Kidney (tissue), 14 donors: ENCODE results near the gene FOXN3. TPM values are rescaled to one million over a fixed set of nuclear protein-coding genes. Genes with fewer than 3 reads are reported as not detected.
A peak's percentile ranks its signal among the peaks of the same experiment; 100 is the strongest.

Experiments used
- DNase-seq, 5 donors: peaks; one replicate each; pipeline ENCODE4 v3.0.0-alpha.2; 2013 to 2020
- FAIRE-seq: peaks from 2 replicates; lab custom pipeline; 2012; peaks lifted over from hg19 to GRCh38; lab: Jason Lieb, UNC
- H3K27ac ChIP-seq, 2 donors: one replicate each; pipeline ENCODE4 v1.7.0; 2013; ENCODE audit warnings: low read depth in 2 of 2, low read length in 2 of 2, inconsistent platforms in 1 of 2
- H3K27me3 ChIP-seq: one replicate; pipeline ENCODE4 v1.7.1; 2013; ENCODE audit warnings: low read length, inconsistent platforms; ENCODE audit not compliant: control insufficient read depth, insufficient read depth
- H3K36me3 ChIP-seq, 3 donors: one replicate each; pipeline versions ENCODE4 v1.7.0 to v1.7.1; 2013; ENCODE audit warnings: low read length in 3 of 3, control low read depth in 1 of 3, inconsistent platforms in 1 of 3; ENCODE audit not compliant: insufficient read depth in 3 of 3, control insufficient read depth in 2 of 3
- H3K4me1 ChIP-seq, 3 donors: one replicate each; pipeline versions ENCODE4 v1.7.0 to v1.7.1; 2013; ENCODE audit warnings: low read length in 3 of 3, inconsistent platforms in 1 of 3, low read depth in 1 of 3; ENCODE audit not compliant: control insufficient read depth in 2 of 3, insufficient read depth in 2 of 3
- H3K4me3 ChIP-seq, 3 donors: one replicate each; pipeline versions ENCODE4 v1.7.0 to v1.8.1; 2013; ENCODE audit warnings: low read length in 3 of 3, control low read depth in 1 of 3, inconsistent platforms in 1 of 3
- H3K9ac ChIP-seq, 3 donors: one replicate each; pipeline versions ENCODE4 v1.7.0 to v1.7.1; 2013; ENCODE audit warnings: low read length in 3 of 3, control low read depth in 1 of 3, inconsistent platforms in 1 of 3
- H3K9me3 ChIP-seq, 3 donors: one replicate each; pipeline versions ENCODE4 v1.7.0 to v1.7.1; 2013; ENCODE audit warnings: low read length in 3 of 3, control low read depth in 1 of 3, inconsistent platforms in 1 of 3; ENCODE audit not compliant: control insufficient read depth in 2 of 3, insufficient read depth in 1 of 3
- intact Hi-C: fragments of 100-400 bp; cut with DNase I; formaldehyde crosslinking; loops from one replicate; pipeline ENCODE4 v1.11.1; 2022
- polyA plus RNA-seq: library from polyadenylated mRNA; stranded (reverse); fragments of 350-450 nt; fragmentation: Illumina TruSeq; extraction: RNeasy Lipid Tissue Mini Kit (QIAGEN cat#74804); gene quantifications from one replicate; pipeline ENCODE4 v1.2.3, GENCODE V29; 2014; ENCODE audit warnings: low read depth, low replicate concordance; ENCODE audit not compliant: insufficient read depth
- total RNA-seq: library from RNA; stranded (reverse); fragmentation: NEBNext Ultra II Directional; extraction: Animal tissue kit (Norgen Biotek cat#: 25700); gene quantifications from one replicate; pipeline ENCODE4 v1.2.1, GENCODE V29; 2021
- TF ChIP-seq, protein P1 (sequence below): IDR thresholded peaks from 3 replicates; pipeline ENCODE4 v1.5.1; 2012; ENCODE audit warnings: mild to moderate bottlenecking, moderate library complexity, borderline replicate concordance; ENCODE audit not compliant: insufficient read depth; ENCODE audit errors: extremely low read depth
- donor health status: control.
- donor health status: control.
- donor health status: control.
- donor health status: control.
- donor health status: control.
- donor health status: DM: yes; HTN: yes; CAD: no.
- donor health status: Normal renal cell carcinoma (clear cell type).

The FOXN3 gene
- total and polyA plus RNA-seq, 2 donors from 2014 or later, result 6.4 to 50.1 TPM

DNA sequence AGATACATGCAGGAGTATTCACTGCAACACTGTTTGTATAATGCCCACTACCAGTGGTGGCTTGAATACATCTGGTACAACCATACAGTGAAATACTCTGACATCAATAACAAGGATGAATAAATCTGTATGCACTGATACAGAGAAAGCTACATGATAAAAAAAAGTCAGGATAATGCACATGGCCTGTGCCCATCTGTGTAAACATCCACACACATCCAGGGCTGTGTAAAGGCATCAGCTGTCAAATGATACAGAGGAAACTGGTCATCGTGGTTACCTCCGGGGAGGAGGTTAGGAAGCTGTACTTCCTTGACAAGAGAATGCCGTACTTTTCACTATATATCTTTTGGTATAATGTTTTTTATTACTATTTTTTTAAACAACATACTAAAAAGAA, 176.6 kb downstream of the FOXN3 start:
- no peak overlapping the region for H3K4me3 ChIP-seq
- TF ChIP-seq, protein P1, sequence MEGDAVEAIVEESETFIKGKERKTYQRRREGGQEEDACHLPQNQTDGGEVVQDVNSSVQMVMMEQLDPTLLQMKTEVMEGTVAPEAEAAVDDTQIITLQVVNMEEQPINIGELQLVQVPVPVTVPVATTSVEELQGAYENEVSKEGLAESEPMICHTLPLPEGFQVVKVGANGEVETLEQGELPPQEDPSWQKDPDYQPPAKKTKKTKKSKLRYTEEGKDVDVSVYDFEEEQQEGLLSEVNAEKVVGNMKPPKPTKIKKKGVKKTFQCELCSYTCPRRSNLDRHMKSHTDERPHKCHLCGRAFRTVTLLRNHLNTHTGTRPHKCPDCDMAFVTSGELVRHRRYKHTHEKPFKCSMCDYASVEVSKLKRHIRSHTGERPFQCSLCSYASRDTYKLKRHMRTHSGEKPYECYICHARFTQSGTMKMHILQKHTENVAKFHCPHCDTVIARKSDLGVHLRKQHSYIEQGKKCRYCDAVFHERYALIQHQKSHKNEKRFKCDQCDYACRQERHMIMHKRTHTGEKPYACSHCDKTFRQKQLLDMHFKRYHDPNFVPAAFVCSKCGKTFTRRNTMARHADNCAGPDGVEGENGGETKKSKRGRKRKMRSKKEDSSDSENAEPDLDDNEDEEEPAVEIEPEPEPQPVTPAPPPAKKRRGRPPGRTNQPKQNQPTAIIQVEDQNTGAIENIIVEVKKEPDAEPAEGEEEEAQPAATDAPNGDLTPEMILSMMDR, result no peak
- H3K4me1 ChIP-seq, result peaks cover 0 to 4% (median 0%) of the 10 kb centered on the region in 3 donors
- H3K27ac ChIP-seq, result no peak overlapping the region
- H3K9me3 ChIP-seq, result no peaks in the 10 kb centered on the region
- FAIRE-seq, result no peak
- H3K9ac ChIP-seq, result no peak overlapping the region
- H3K36me3 ChIP-seq, result no peaks in the 10 kb centered on the region
- no peaks in the 10 kb centered on the region for H3K27me3 ChIP-seq
- intact Hi-C loops, result no loop called here
- no peak for DNase-seq

DNA sequence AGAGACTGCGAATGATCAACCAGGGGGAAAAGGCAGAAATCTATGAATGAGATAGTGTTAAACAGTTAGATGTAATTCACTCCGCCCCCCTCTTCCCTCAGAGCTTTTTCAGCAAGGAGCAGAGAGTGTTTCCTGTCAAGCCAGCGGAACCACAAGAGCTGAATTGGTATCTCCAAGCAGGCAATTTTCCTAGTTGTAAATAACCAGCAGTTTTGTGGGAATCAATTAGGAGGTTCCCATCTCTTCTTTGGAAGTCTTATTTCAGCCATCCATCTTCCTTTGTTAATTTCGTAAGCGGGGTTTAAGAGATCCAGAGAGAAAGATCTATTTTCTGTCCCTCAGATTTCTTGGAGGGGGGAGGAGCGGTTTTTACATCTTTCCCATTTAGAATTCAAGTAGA, 178.0 kb downstream of the FOXN3 start:
- H3K4me3 ChIP-seq, result no peak overlapping the region
- no peak overlapping the region for H3K27ac ChIP-seq
- intact Hi-C loops, result no loop called here
- no peak overlapping the region for H3K9ac ChIP-seq
- DNase-seq (peak in 1 of 5 donors; percentile 9), FAIRE-seq (no peak)
- no peaks in the 10 kb centered on the region for H3K36me3 ChIP-seq
- no peaks in the 10 kb centered on the region for H3K27me3 ChIP-seq
- peaks cover 0 to 4% (median 0%) of the 10 kb centered on the region in 3 donors for H3K4me1 ChIP-seq
- TF ChIP-seq, protein P1, result no peak
- no peaks in the 10 kb centered on the region for H3K9me3 ChIP-seq

DNA sequence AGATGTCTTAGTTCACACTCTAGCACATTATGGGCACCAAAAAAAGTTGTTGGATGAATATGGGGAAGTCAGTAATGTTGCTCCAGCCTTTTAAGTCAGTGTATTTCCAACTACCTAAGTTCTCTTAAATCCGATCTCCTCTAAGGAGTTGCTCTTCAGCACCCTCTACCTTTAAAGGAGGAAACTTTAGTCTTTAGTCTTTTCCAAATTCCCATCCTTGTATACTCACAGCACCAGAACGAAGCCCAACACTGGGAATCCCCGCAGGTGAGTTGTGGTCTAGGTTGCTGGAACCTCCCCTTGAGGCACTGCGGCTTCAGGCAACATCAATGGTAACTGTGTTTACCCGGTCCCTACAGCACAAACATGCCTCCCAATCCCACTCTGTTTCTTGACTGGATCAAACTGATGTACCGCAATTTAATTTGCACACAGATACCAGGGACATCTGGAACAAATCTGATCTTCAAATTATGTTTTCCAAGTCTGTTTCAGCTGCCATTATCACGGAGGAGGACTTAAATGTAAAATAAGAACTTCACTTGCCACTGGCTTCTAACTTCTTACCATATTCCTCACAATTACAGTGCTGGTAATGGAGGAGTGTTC, 179.0 kb downstream of the FOXN3 start:
- Histone ChIP-seq H3K9me3 (no peaks in the 10 kb centered on the region), H3K36me3 (no peaks in the 10 kb centered on the region), H3K9ac (no peak overlapping the region), H3K27ac (no peak overlapping the region), H3K27me3 (no peaks in the 10 kb centered on the region), H3K4me3 (no peak overlapping the region), H3K4me1 (no peaks in the 10 kb centered on the region)
- intact Hi-C loops, result no loop called here
- no peak for FAIRE-seq
- TF ChIP-seq, protein P1, result no peak
- peak in 2 of 5 donors; percentile 11 to 32 for DNase-seq

DNA sequence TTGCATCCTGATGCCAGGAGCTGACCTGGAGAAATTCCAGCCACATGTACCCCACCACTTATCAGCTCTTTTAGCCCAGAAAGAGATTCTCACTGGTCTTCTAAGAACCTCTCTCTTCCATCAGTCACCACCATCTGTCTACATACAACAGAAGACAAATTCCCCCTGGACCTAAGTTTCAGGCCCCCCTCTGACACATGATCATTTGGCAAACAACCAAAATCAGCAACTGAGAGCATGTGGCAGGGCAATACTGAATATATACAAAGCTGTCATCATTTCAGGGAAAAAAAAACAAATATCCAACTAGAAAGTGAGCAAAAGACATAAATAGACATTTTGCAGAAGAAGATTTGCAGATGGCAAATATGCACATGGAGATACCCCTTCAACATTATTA, 180.2 kb downstream of the FOXN3 start:
- intact Hi-C loops, result no loop called here
- Histone ChIP-seq H3K36me3 (no peaks in the 10 kb centered on the region), H3K4me1 (no peaks in the 10 kb centered on the region), H3K27ac (no peak overlapping the region), H3K9me3 (no peaks in the 10 kb centered on the region), H3K9ac (no peak overlapping the region), H3K4me3 (no peak overlapping the region), H3K27me3 (no peaks in the 10 kb centered on the region)
- DNase-seq (peak in 1 of 5 donors; percentile 17), FAIRE-seq (no peak)
- TF ChIP-seq, protein P1, result no peak
